ENCODE results near the gene R3HDML.

The R3HDML gene

GRCh38 chr20:44331201-44331600, 5.6 kb upstream of the R3HDML start:
- Histone ChIP-seq H3K9me3 (ENCODE audit: insufficient read depth, low read length) (no peaks in the 10 kb centered on the region), H3K36me3 (ENCODE audit: insufficient read depth, insufficient read length, low read length) (no peaks in the 10 kb centered on the region), H3K27me3 (ENCODE audit: insufficient read depth, insufficient read length) (no peaks in the 10 kb centered on the region), H3K4me3 (ENCODE audit: insufficient read length, low read depth) (no peak overlapping the region), H3K4me1 (ENCODE audit: insufficient read depth, insufficient read length) (peaks cover 9% of the 10 kb centered on the region), H3K9ac (ENCODE audit: insufficient read length, low read depth) (no peak overlapping the region)
- no peak for TF ChIP-seq SUZ12 (IDR thresholded peaks at IDR 0.05; ENCODE audit: extremely low read depth, insufficient read depth, insufficient read length)
- TF ChIP-seq ZNF274 (IDR thresholded peaks at IDR 0.05; ENCODE audit: low read depth, low read length) = no peak
- no peak for TF ChIP-seq YY1 (IDR thresholded peaks at IDR 0.05; ENCODE audit: insufficient read depth, insufficient read length)
- no peak for DNase-seq (ENCODE audit: low read depth, low spot score)

- Histone ChIP-seq H3K27me3 (ENCODE audit: insufficient read depth, insufficient read length) (no peaks in the 10 kb centered on the region), H3K4me1 (ENCODE audit: insufficient read depth, insufficient read length) (peaks cover 4% of the 10 kb centered on the region), H3K9ac (ENCODE audit: insufficient read length, low read depth) (no peak overlapping the region), H3K4me3 (ENCODE audit: insufficient read length, low read depth) (no peak overlapping the region), H3K36me3 (ENCODE audit: insufficient read depth, insufficient read length, low read length) (no peaks in the 10 kb centered on the region), H3K9me3 (ENCODE audit: insufficient read depth, low read length) (no peaks in the 10 kb centered on the region)
- TF ChIP-seq YY1 (IDR thresholded peaks at IDR 0.05; ENCODE audit: insufficient read depth, insufficient read length) (no peak), ZNF274 (IDR thresholded peaks at IDR 0.05; ENCODE audit: low read depth, low read length) (no peak), SUZ12 (IDR thresholded peaks at IDR 0.05; ENCODE audit: extremely low read depth, insufficient read depth, insufficient read length) (no peak)
- DNase-seq (ENCODE audit: low read depth, low spot score) = no peak
Measured at GRCh38 chr20:44334306-44334705, 2.5 kb upstream of the R3HDML start.

- TF ChIP-seq SUZ12 (IDR thresholded peaks at IDR 0.05; ENCODE audit: extremely low read depth, insufficient read depth, insufficient read length) = no peak
- TF ChIP-seq YY1 (IDR thresholded peaks at IDR 0.05; ENCODE audit: insufficient read depth, insufficient read length) = no peak
- TF ChIP-seq ZNF274 (IDR thresholded peaks at IDR 0.05; ENCODE audit: low read depth, low read length) = no peak
- no peak overlapping the region for H3K4me3 ChIP-seq (ENCODE audit: insufficient read length, low read depth)
- DNase-seq (ENCODE audit: low read depth, low spot score) = no peak
- no peaks in the 10 kb centered on the region for H3K9me3 ChIP-seq (ENCODE audit: insufficient read depth, low read length)
- H3K4me1 ChIP-seq (ENCODE audit: insufficient read depth, insufficient read length) = peaks cover 4% of the 10 kb centered on the region
- H3K9ac ChIP-seq (ENCODE audit: insufficient read length, low read depth) = no peak overlapping the region
- no peaks in the 10 kb centered on the region for H3K36me3 ChIP-seq (ENCODE audit: insufficient read depth, insufficient read length, low read length)
- H3K27me3 ChIP-seq (ENCODE audit: insufficient read depth, insufficient read length) = no peaks in the 10 kb centered on the region
Measured at GRCh38 chr20:44334709-44335108, 2.1 kb upstream of the R3HDML start.

- peaks cover 4% of the 10 kb centered on the region for H3K4me1 ChIP-seq (ENCODE audit: insufficient read depth, insufficient read length)
- DNase-seq (ENCODE audit: low read depth, low spot score) = no peak
- no peak overlapping the region for H3K9ac ChIP-seq (ENCODE audit: insufficient read length, low read depth)
- no peak for TF ChIP-seq SUZ12 (IDR thresholded peaks at IDR 0.05; ENCODE audit: extremely low read depth, insufficient read depth, insufficient read length)
- no peak for TF ChIP-seq YY1 (IDR thresholded peaks at IDR 0.05; ENCODE audit: insufficient read depth, insufficient read length)
- no peak for TF ChIP-seq ZNF274 (IDR thresholded peaks at IDR 0.05; ENCODE audit: low read depth, low read length)
- no peak overlapping the region for H3K4me3 ChIP-seq (ENCODE audit: insufficient read length, low read depth)
- H3K9me3 ChIP-seq (ENCODE audit: insufficient read depth, low read length) = no peaks in the 10 kb centered on the region
- no peaks in the 10 kb centered on the region for H3K27me3 ChIP-seq (ENCODE audit: insufficient read depth, insufficient read length)
- no peaks in the 10 kb centered on the region for H3K36me3 ChIP-seq (ENCODE audit: insufficient read depth, insufficient read length, low read length)
Measured at GRCh38 chr20:44335675-44336074, 1.2 kb upstream of the R3HDML start.

GRCh38 chr20:44336086-44336485, 757 bp upstream of the R3HDML start:
- Histone ChIP-seq H3K9me3 (ENCODE audit: insufficient read depth, low read length) (no peaks in the 10 kb centered on the region), H3K4me3 (ENCODE audit: insufficient read length, low read depth) (no peak overlapping the region), H3K9ac (ENCODE audit: insufficient read length, low read depth) (peak overlapping the region; percentile 36), H3K4me1 (ENCODE audit: insufficient read depth, insufficient read length) (peaks cover 4% of the 10 kb centered on the region), H3K36me3 (ENCODE audit: insufficient read depth, insufficient read length, low read length) (no peaks in the 10 kb centered on the region), H3K27me3 (ENCODE audit: insufficient read depth, insufficient read length) (no peaks in the 10 kb centered on the region)
- no peak for TF ChIP-seq SUZ12 (IDR thresholded peaks at IDR 0.05; ENCODE audit: extremely low read depth, insufficient read depth, insufficient read length)
- TF ChIP-seq ZNF274 (IDR thresholded peaks at IDR 0.05; ENCODE audit: low read depth, low read length) = no peak
- TF ChIP-seq YY1 (IDR thresholded peaks at IDR 0.05; ENCODE audit: insufficient read depth, insufficient read length) = no peak
- peak; percentile 27 for DNase-seq (ENCODE audit: low read depth, low spot score)

GRCh38 chr20:44342248-44342647, 5.4 kb downstream of the R3HDML start:
- Histone ChIP-seq H3K9me3 (ENCODE audit: insufficient read depth, low read length) (no peaks in the 10 kb centered on the region), H3K27me3 (ENCODE audit: insufficient read depth, insufficient read length) (no peaks in the 10 kb centered on the region), H3K4me3 (ENCODE audit: insufficient read length, low read depth) (no peak overlapping the region), H3K36me3 (ENCODE audit: insufficient read depth, insufficient read length, low read length) (no peaks in the 10 kb centered on the region), H3K4me1 (ENCODE audit: insufficient read depth, insufficient read length) (peaks cover 6% of the 10 kb centered on the region), H3K9ac (ENCODE audit: insufficient read length, low read depth) (no peak overlapping the region)
- TF ChIP-seq ZNF274 (IDR thresholded peaks at IDR 0.05; ENCODE audit: low read depth, low read length) (no peak), SUZ12 (IDR thresholded peaks at IDR 0.05; ENCODE audit: extremely low read depth, insufficient read depth, insufficient read length) (no peak), YY1 (IDR thresholded peaks at IDR 0.05; ENCODE audit: insufficient read depth, insufficient read length) (no peak)
- no peak for DNase-seq (ENCODE audit: low read depth, low spot score)

GRCh38 chr20:44343162-44343675, 6.4 kb downstream of the R3HDML start:
- no peak overlapping the region for H3K9ac ChIP-seq (ENCODE audit: insufficient read length, low read depth)
- peaks cover 6% of the 10 kb centered on the region for H3K4me1 ChIP-seq (ENCODE audit: insufficient read depth, insufficient read length)
- H3K9me3 ChIP-seq (ENCODE audit: insufficient read depth, low read length) = no peaks in the 10 kb centered on the region
- no peaks in the 10 kb centered on the region for H3K27me3 ChIP-seq (ENCODE audit: insufficient read depth, insufficient read length)
- TF ChIP-seq SUZ12 (IDR thresholded peaks at IDR 0.05; ENCODE audit: extremely low read depth, insufficient read depth, insufficient read length) (no peak), ZNF274 (IDR thresholded peaks at IDR 0.05; ENCODE audit: low read depth, low read length) (no peak), YY1 (IDR thresholded peaks at IDR 0.05; ENCODE audit: insufficient read depth, insufficient read length) (no peak)
- H3K36me3 ChIP-seq (ENCODE audit: insufficient read depth, insufficient read length, low read length) = no peaks in the 10 kb centered on the region
- H3K4me3 ChIP-seq (ENCODE audit: insufficient read length, low read depth) = no peak overlapping the region
- no peak for DNase-seq (ENCODE audit: low read depth, low spot score)
